ENCODE results near the gene UXS1.
A peak's percentile ranks its signal among the peaks of the same experiment; 100 is the strongest.

The UXS1 gene

DNA sequence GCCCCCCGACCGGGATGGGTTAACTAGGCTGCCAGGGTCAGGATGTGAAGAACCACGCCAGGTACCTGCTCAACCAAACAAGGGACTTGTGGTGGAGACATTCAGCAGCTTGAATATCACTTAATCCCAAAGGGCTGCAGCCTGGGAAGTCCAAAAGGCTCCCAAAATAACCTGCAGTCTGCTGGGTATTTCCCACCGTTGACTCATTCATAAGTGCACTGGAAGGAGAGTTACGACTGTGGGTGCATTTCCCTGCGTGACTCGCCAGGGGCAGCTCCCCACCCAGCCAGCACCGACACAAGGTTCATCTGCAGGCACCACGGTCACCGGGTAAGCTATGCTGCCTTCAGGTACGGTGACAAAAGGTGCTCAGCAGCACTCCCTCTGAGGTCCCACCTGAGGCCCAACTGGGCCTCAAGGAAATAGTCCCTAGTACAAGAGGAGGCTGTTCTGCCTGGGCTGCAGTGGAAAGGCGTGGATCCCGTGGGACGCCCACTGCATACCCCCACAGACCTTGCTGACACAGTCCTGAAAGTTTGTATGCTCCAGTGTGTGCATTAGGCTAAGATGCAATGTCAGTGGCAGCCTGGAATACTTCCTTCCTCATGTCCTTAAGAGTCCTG lies 86.5 kb downstream of the UXS1 start:
- DNase-seq: no peak

- no peak for DNase-seq
Measured at GRCh38 chr2:106106622-106107508, 87.2 kb downstream of the UXS1 start.

DNA sequence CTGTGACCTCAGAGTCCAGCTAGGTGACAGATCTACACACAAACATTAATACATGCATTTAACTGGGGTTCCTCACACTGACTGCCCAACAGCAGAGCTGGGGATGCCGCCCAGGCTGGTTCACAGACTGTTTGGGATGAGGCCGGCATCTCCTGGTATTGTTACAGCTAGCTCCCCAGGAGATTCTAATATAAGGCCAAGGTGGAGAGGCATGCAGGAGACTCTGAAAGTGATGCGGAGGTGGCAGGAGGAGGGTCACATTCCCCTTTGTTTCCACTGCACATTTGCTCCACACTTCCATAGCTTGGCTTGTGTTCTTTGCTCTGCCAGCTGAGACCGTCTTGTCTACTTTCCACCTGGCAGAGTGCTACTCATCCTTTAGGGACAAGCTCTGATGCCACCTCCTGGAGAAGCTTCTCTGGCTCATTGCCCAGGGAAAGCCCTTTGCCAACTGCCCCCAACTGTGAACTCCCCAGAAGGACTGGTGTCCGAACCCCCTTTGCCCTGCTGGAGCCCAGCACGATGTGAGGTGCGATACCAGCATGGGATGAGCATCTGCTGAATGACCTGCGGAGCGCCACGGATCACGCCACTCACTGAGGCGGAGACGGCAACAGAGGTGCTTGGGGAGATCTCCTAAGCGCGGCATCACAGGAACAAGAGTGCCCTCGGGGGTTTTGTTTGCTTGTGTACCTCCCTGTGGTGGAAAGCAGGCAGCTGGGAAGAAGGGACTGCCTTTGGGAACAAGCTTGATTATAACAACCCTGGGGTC lies 88.8 kb downstream of the UXS1 start:
- DNase-seq: peak; percentile 46

GRCh38 chr2:106104332-106105062 lies 89.6 kb downstream of the UXS1 start:
- DNase-seq: peak; percentile 22

DNA sequence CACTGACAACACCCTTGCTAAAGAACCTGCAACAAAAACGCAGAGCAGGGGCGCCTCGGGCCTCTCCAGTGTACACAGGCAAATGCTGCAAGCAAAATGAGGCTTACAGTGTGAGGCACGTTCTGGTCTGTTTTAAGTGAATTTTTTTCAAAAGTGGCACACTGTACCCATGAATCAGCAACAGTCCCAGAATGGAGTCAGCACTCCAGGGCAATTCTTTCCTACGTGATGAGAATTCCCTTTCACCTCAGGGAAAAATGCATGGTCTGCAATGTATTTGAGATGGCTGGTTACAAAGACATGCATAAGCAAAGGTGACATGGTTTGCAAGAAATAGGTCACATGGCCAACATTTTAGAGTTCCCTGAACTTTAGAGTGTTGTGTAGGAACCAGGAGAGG lies 94.4 kb downstream of the UXS1 start:
- no peak for DNase-seq

GRCh38 chr2:106098664-106099063 lies 95.4 kb downstream of the UXS1 start:
- no peak for DNase-seq

- no peak for DNase-seq
Measured at GRCh38 chr2:106098081-106098480, 96.0 kb downstream of the UXS1 start.

DNA sequence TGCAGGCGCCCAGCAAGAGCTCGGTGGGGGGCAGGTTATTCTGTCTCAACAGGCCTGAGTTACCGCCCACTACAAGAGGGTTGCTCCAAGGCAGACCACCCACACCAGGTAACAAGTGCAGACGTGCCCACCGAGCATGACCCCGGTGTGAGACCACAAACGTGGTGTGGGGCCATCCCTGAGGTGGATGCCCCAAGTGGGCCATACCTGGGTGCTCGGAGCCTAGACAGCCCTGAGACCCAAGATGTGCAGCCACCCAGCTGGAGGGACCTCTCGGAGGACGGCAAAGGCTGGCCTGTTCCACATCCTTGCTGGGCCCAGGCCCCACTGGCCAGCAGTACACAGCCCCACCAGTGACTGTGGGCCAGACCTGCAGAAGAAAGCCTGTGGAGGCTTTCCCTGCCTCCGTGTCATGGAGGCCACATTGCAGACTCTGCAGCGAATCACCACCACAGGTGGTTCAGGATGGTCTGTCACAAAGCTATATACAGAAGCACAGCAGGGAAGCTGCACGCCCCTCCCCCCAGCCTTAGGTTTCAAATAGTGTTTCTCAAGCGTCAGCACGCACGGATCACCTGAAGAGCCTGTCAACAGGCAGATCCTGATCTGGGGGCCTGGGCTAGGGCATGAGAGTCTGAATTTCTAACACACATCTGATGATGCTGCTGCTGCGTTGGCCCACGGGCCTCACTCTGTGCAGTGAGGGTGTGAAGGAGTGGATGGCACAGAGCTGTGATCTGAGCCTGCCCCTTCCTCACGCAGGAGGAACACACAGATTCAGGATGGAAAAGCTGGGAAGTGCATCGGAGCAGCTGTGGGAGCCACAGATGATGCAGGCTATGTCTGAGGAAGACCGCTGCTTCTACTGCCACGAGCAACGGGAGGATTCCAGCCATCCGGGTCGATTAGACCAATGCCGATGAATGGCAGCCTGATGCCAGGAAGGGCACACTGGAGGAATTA lies 96.8 kb downstream of the UXS1 start:
- DNase-seq: no peak

DNA sequence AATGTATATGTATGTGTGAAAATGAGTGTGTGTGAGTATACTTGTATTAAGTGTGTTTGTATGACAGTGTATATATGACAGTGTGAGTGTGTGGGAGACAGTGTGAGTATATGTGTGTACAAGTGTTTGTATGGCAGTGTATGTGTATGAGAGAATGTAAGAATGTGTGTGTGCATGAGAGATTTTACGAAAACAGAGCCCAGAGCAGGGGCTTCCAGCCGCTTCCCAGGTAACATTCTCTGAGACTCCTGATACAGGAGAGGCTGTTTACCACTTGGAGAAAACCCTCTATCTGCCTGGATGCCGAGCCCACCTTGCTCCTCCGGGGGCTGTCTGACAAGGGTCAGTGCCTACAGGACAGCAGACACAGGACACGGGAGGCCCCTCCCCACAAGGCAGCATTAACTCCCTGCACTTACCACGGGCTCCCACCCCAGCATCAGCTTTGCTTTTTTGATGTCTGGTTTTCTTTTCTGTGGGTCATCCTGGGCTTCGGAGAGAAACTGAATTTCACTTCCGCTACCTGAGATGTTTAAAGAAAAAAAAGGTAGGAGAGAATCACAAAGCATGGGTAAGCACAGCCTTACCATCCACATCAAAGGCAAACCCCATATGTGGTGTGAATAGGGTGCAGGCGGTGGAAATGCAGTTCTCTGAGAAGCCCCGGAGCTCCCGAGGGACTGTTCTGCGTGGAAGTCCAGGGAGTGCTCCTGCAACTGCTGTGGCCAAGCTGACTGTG lies 97.6 kb downstream of the UXS1 start:
- no peak for DNase-seq

- no peak for DNase-seq
Measured at GRCh38 chr2:106095478-106096298, 98.4 kb downstream of the UXS1 start.

GRCh38 chr2:106094131-106094841 lies 99.8 kb downstream of the UXS1 start:
- DNase-seq: no peak

DNA sequence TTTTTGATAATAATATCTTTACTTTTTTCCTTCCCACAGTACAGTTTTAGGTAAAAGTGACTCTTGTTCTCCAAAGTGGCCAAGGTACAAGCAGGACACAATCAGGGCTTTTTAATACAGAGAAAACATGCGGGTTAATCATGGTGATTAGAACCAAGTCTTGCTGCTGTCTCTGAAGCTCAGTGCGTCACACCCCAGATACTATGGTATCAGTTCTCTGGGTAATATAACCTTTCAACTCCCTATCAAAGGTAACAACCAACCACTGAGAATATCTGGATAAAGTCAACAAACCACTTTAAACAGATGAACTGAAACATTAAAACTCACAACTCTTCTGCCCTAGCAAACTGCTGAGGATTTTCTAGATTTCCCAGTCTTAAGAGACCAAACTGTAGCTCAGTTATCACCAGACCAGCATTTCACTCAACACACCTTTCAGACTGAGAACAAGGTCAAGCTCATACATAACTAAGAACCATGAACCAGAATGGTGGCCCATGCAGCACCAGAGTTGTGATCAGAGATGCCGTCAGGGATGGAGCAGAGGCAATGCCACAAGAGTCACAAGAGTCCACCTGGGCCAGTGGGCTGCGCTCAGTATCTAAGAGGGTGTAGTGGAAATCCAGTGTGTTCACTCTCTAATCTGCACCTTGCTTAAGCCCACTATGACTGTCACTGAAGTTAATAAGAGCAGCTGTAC lies 103.0 kb downstream of the UXS1 start:
- DNase-seq: no peak

GRCh38 chr2:106089611-106090010 lies 104.5 kb downstream of the UXS1 start:
- no peak for DNase-seq

GRCh38 chr2:106085181-106085940 lies 108.7 kb downstream of the UXS1 start:
- DNase-seq: no peak

DNA sequence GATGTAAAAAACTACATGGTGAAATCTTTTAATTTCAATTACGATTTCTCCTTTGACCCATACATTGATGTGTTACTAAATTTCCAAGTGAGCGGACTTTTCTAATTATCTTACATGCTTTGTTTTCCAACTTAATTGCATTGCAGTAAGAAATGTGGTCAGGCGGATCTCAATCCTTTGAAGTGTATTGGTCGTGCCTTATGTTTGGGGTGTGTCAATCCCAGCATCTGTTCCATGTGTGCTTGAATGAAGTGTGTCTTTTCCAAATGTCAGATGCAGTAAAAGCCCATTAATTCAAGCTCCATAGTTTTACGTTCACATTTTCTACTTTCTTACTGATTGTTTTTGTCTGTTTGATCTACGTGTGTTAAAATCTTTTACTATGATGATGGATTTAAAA lies 113.1 kb downstream of the UXS1 start:
- DNase-seq: no peak

GRCh38 chr2:106078096-106078495 lies 116.0 kb downstream of the UXS1 start:
- no peak for DNase-seq

GRCh38 chr2:106076941-106077340 lies 117.2 kb downstream of the UXS1 start:
- no peak for DNase-seq

GRCh38 chr2:106075048-106075447 lies 119.1 kb downstream of the UXS1 start:
- DNase-seq: no peak

Data from DMS79 (cell line).